Measurements from ENCODE around the gene JAKMIP2. TPM values are rescaled to one million over a fixed set of nuclear protein-coding genes. Genes with fewer than 3 reads are reported as not detected.
"Not testable (repeated sequence)": the region's sequence is repeated elsewhere in the genome, so short reads cannot be mapped to it uniquely, and the experiment has no call there.

The JAKMIP2 gene
- total RNA-seq, 2 experiments from 2014 or later = 0.99 to 1.1 TPM

- no peaks in the 10 kb centered on the region for H3K27me3 Mint-ChIP-seq
- ChIA-PET CTCF (no interaction called here), POLR2A (no interaction called here)
- no peak overlapping the region for H3K27ac Mint-ChIP-seq
- DNase-seq = no peak
- H3K36me3 Mint-ChIP-seq = no peaks in the 10 kb centered on the region
- H3K9me3 Mint-ChIP-seq = no peaks in the 10 kb centered on the region
- no peak overlapping the region for H3K4me3 Mint-ChIP-seq
- intact Hi-C loops (cut with micrococcal nuclease) = no loop called here
- H3K4me1 Mint-ChIP-seq (ENCODE audit: low read depth) = no peaks in the 10 kb centered on the region
These were observed 27.5 kb upstream of the JAKMIP2 start for GRCh38 chr5:147809830-147810666.

GRCh38 chr5:147805030-147805454 is 22.5 kb upstream of the JAKMIP2 start:
- H3K4me3 Mint-ChIP-seq = no peak overlapping the region
- no peak overlapping the region for H3K27ac Mint-ChIP-seq
- H3K9me3 Mint-ChIP-seq = no peaks in the 10 kb centered on the region
- CTCF ChIA-PET = no interaction called here
- no peak for DNase-seq
- POLR2A ChIA-PET = no interaction called here
- H3K4me1 Mint-ChIP-seq (ENCODE audit: low read depth) = no peaks in the 10 kb centered on the region
- no peaks in the 10 kb centered on the region for H3K36me3 Mint-ChIP-seq
- H3K27me3 Mint-ChIP-seq = peaks cover 3% of the 10 kb centered on the region
- intact Hi-C loops (cut with micrococcal nuclease) = no loop called here

GRCh38 chr5:147804334-147804733 is 21.8 kb upstream of the JAKMIP2 start:
- intact Hi-C loops (cut with micrococcal nuclease) = no loop called here
- peaks cover 3% of the 10 kb centered on the region for H3K27me3 Mint-ChIP-seq
- H3K36me3 Mint-ChIP-seq = no peaks in the 10 kb centered on the region
- ChIA-PET CTCF (no interaction called here), POLR2A (no interaction called here)
- no peak overlapping the region for H3K4me3 Mint-ChIP-seq
- no peaks in the 10 kb centered on the region for H3K4me1 Mint-ChIP-seq (ENCODE audit: low read depth)
- no peak overlapping the region for H3K27ac Mint-ChIP-seq
- DNase-seq = no peak
- H3K9me3 Mint-ChIP-seq = no peaks in the 10 kb centered on the region

- no peaks in the 10 kb centered on the region for H3K4me1 Mint-ChIP-seq (ENCODE audit: low read depth)
- no peaks in the 10 kb centered on the region for H3K9me3 Mint-ChIP-seq
- no peak overlapping the region for H3K4me3 Mint-ChIP-seq
- H3K27me3 Mint-ChIP-seq = peaks cover 3% of the 10 kb centered on the region
- H3K36me3 Mint-ChIP-seq = no peaks in the 10 kb centered on the region
- no peak overlapping the region for H3K27ac Mint-ChIP-seq
- intact Hi-C loops (cut with micrococcal nuclease) = no loop called here
- ChIA-PET POLR2A (no interaction called here), CTCF (no interaction called here)
- DNase-seq = no peak
These were observed 21.4 kb upstream of the JAKMIP2 start for GRCh38 chr5:147803926-147804325.

GRCh38 chr5:147803161-147803560 is 20.6 kb upstream of the JAKMIP2 start:
- H3K27ac Mint-ChIP-seq; DNase-seq; POLR2A ChIA-PET; H3K36me3 Mint-ChIP-seq; H3K4me3 Mint-ChIP-seq; H3K27me3 Mint-ChIP-seq; H3K9me3 Mint-ChIP-seq; intact Hi-C loops (cut with micrococcal nuclease); H3K4me1 Mint-ChIP-seq (ENCODE audit: low read depth); CTCF ChIA-PET: not testable (repeated sequence)

- H3K27ac Mint-ChIP-seq = no peak overlapping the region
- H3K27me3 Mint-ChIP-seq = peaks cover 3% of the 10 kb centered on the region
- ChIA-PET POLR2A (no interaction called here), CTCF (no interaction called here)
- H3K4me3 Mint-ChIP-seq = no peak overlapping the region
- H3K36me3 Mint-ChIP-seq = no peaks in the 10 kb centered on the region
- H3K9me3 Mint-ChIP-seq = no peaks in the 10 kb centered on the region
- no peaks in the 10 kb centered on the region for H3K4me1 Mint-ChIP-seq (ENCODE audit: low read depth)
- no peak for DNase-seq
- intact Hi-C loops (cut with micrococcal nuclease) = no loop called here
These were observed 18.9 kb upstream of the JAKMIP2 start for GRCh38 chr5:147801461-147801860.

GRCh38 chr5:147800491-147800890 is 18.0 kb upstream of the JAKMIP2 start:
- Mint-ChIP-seq H3K27ac (no peak overlapping the region), H3K4me3 (no peak overlapping the region), H3K27me3 (peaks cover 3% of the 10 kb centered on the region), H3K4me1 (ENCODE audit: low read depth) (no peaks in the 10 kb centered on the region), H3K9me3 (no peaks in the 10 kb centered on the region), H3K36me3 (no peaks in the 10 kb centered on the region)
- ChIA-PET POLR2A (no interaction called here), CTCF (no interaction called here)
- intact Hi-C loops (cut with micrococcal nuclease) = no loop called here
- no peak for DNase-seq

- DNase-seq = no peak
- Mint-ChIP-seq H3K4me1 (ENCODE audit: low read depth) (no peaks in the 10 kb centered on the region), H3K36me3 (no peaks in the 10 kb centered on the region), H3K4me3 (no peak overlapping the region), H3K9me3 (no peaks in the 10 kb centered on the region), H3K27me3 (peaks cover 3% of the 10 kb centered on the region), H3K27ac (no peak overlapping the region)
- ChIA-PET CTCF (no interaction called here), POLR2A (no interaction called here)
- intact Hi-C loops (cut with micrococcal nuclease) = no loop called here
These were observed 14.2 kb upstream of the JAKMIP2 start for GRCh38 chr5:147796556-147797308.

GRCh38 chr5:147791181-147791580 is 8.7 kb upstream of the JAKMIP2 start:
- Mint-ChIP-seq H3K27ac (no peak overlapping the region), H3K9me3 (no peaks in the 10 kb centered on the region)
- no peak for DNase-seq

GRCh38 chr5:147789820-147790219 is 7.3 kb upstream of the JAKMIP2 start:
- intact Hi-C loops (cut with micrococcal nuclease) = no loop called here
- Mint-ChIP-seq H3K9me3 (no peaks in the 10 kb centered on the region), H3K4me3 (no peak overlapping the region), H3K4me1 (ENCODE audit: low read depth) (no peaks in the 10 kb centered on the region), H3K27ac (no peak overlapping the region), H3K36me3 (no peaks in the 10 kb centered on the region), H3K27me3 (no peaks in the 10 kb centered on the region)
- no peak for DNase-seq
- CTCF ChIA-PET = no interaction called here
- POLR2A ChIA-PET = no interaction called here

More at GRCh38 chr5:147791181-147791580, 8.7 kb upstream of the JAKMIP2 start:
- POLR2A ChIA-PET = no interaction called here
- no peaks in the 10 kb centered on the region for H3K36me3 Mint-ChIP-seq
- H3K4me3 Mint-ChIP-seq = no peak overlapping the region
- intact Hi-C loops (cut with micrococcal nuclease) = no loop called here
- no peaks in the 10 kb centered on the region for H3K4me1 Mint-ChIP-seq (ENCODE audit: low read depth)
- H3K27me3 Mint-ChIP-seq = no peaks in the 10 kb centered on the region
- CTCF ChIA-PET = no interaction called here

GRCh38 chr5:147788023-147788422 is 5.5 kb upstream of the JAKMIP2 start:
- intact Hi-C loops (cut with micrococcal nuclease) = no loop called here
- Mint-ChIP-seq H3K4me1 (ENCODE audit: low read depth) (no peaks in the 10 kb centered on the region), H3K9me3 (no peaks in the 10 kb centered on the region), H3K27me3 (no peaks in the 10 kb centered on the region), H3K27ac (no peak overlapping the region), H3K36me3 (no peaks in the 10 kb centered on the region), H3K4me3 (no peak overlapping the region)
- ChIA-PET POLR2A (no interaction called here), CTCF (no interaction called here)
- no peak for DNase-seq

GRCh38 chr5:147786142-147786541 is 3.6 kb upstream of the JAKMIP2 start:
- no peaks in the 10 kb centered on the region for H3K9me3 Mint-ChIP-seq
- ChIA-PET CTCF (no interaction called here), POLR2A (no interaction called here)
- H3K36me3 Mint-ChIP-seq = no peaks in the 10 kb centered on the region
- peaks cover 2% of the 10 kb centered on the region for H3K4me1 Mint-ChIP-seq (ENCODE audit: low read depth)
- H3K27ac Mint-ChIP-seq = no peak overlapping the region
- intact Hi-C loops (cut with micrococcal nuclease) = no loop called here
- H3K4me3 Mint-ChIP-seq = no peak overlapping the region
- DNase-seq = no peak
- H3K27me3 Mint-ChIP-seq = peaks cover 3% of the 10 kb centered on the region

Data from activated CD4-positive, alpha-beta memory T cell treated with anti-CD3 and anti-CD28 coated beads for 36 hours (primary cell).